ENCODE results near the gene IQGAP2. TPM values are rescaled to one million over a fixed set of nuclear protein-coding genes. Genes with fewer than 3 reads are reported as not detected.

Gene IQGAP2
- total and polyA plus RNA-seq, 9 of the 15 experiments (the other 6 are each of a cell fraction or from before 2014, with no cell fraction given), result 8.7 to 23.2 (median 17.4) TPM

- no peak for TF ChIP-seq KLF16 (IDR thresholded peaks at IDR 0.05)
Measured at GRCh38 chr5:76641514-76642120, 238.5 kb downstream of the IQGAP2 start (continued).

GRCh38 chr5:76642390-76643040, 239.4 kb downstream of the IQGAP2 start:
- intact Hi-C loops (cut with micrococcal nuclease), result loop anchor here (5.0 kb wide), 1 partner anchor 130 kb away; no protein-coding TSS in a partner anchor
- no peak overlapping the region for H3K4me2 ChIP-seq (ENCODE audit: insufficient read depth, low read length)
- TF ChIP-seq ZNF146 (CRISPR knock-in tag; IDR thresholded peaks at IDR 0.05; ENCODE audit: unreplicated experiment) (no peak), ZNF165 (CRISPR knock-in tag; IDR thresholded peaks at IDR 0.05; ENCODE audit: borderline replicate concordance) (no peak), KDM2B (CRISPR knock-in tag; IDR thresholded peaks at IDR 0.05) (no peak), PTTG1 (tag; IDR thresholded peaks at IDR 0.05; ENCODE audit: low read depth) (no peak), HNRNPLL (IDR thresholded peaks at IDR 0.05; ENCODE audit: low read depth, low read length, poor library complexity, severe bottlenecking) (no peak), SUPT5H (IDR thresholded peaks at IDR 0.05) (no peak), RNF2 (IDR thresholded peaks at IDR 0.05) (no peak), FOSL1 (tag; conservative IDR thresholded peaks at IDR 0.05) (no peak), MTA2 (IDR thresholded peaks at IDR 0.05; ENCODE audit: low read depth) (no peak), SMARCA4 (IDR thresholded peaks at IDR 0.05) (no peak), SRF (CRISPR knock-in tag; IDR thresholded peaks at IDR 0.05) (no peak), POLR2AphosphoS5 (IDR thresholded peaks at IDR 0.05; ENCODE audit: control insufficient read depth, insufficient read depth, low read depth, low read length) (no peak), ARID4B (CRISPR knock-in tag; IDR thresholded peaks at IDR 0.05) (no peak), BRD4 (IDR thresholded peaks at IDR 0.05) (no peak)
- H3K9ac ChIP-seq (ENCODE audit: insufficient read depth in 1 of 2, low read depth in 2 of 2, low read length in 2 of 2), result no peak overlapping the region
- H3K79me2 ChIP-seq (ENCODE audit: control insufficient read depth, insufficient read depth, low read length), result no peaks in the 10 kb centered on the region
- no peak overlapping the region for H2AFZ ChIP-seq (ENCODE audit: low read depth, low read length)
- 84% methylated on average over 6 of the region's 6 CpGs for WGBS (ENCODE audit: insufficient coverage, low coverage, missing lambda C conversion rate)
- ATAC-seq, result no peak
- no peak for DNase-seq (ENCODE audit: extremely low read depth in 1 of 4, low spot score in 3 of 4)
- FAIRE-seq, result no peak
- CTCF ChIA-PET (ENCODE audit: low intra/inter-chr PET ratio), result interaction anchor here (1.1 to 5.0 kb wide), 2 partner anchors 40 to 568 kb away, joined by 3 to 42 read pairs; no protein-coding TSS in a partner anchor
- in situ Hi-C loops (cut with MboI), result loop anchor here (5.0 to 10.0 kb wide), 2 partner anchors 40 to 132 kb away; no protein-coding TSS in a partner anchor
- H3K27me3 ChIP-seq (ENCODE audit: control insufficient read depth in 2 of 2, insufficient read depth in 2 of 2, low read length in 2 of 2), result no peaks in the 10 kb centered on the region
- no peaks in the 10 kb centered on the region for H4K20me1 ChIP-seq (replicated peaks; ENCODE audit: control insufficient read depth, insufficient read depth, low read length)
- no peaks in the 10 kb centered on the region for H3K36me3 ChIP-seq (ENCODE audit: control insufficient read depth, insufficient read depth, low read length)
- H3K4me3 ChIP-seq, result no peak overlapping the region
- H3K9me1 ChIP-seq (ENCODE audit: control insufficient read depth, insufficient read depth, low read length), result no peaks in the 10 kb centered on the region
- H3K27ac ChIP-seq (ENCODE audit: extremely low read depth, low read depth, low read length), result no peak overlapping the region
- POLR2A ChIA-PET, result no interaction called here
- H3K4me1 ChIP-seq (replicated peaks in 1 of 2; ENCODE audit: control insufficient read depth in 2 of 2, insufficient read depth in 2 of 2, low read length in 2 of 2), result no peaks in the 10 kb centered on the region
- no peaks in the 10 kb centered on the region for H3K9me3 ChIP-seq (replicated peaks; ENCODE audit: control insufficient read depth, insufficient read depth, low read depth, low read length)
- no TSS peak for BruUV-seq (replicated peaks)
